SK-N-SH treated with all-trans-retinoic acid at 6 μM for 48 hours (cell line): ENCODE data around the gene NOP56.

Source experiments
- ESRRG ChIP-seq: fragments of 250-450 bp; sonication (Bioruptor Pico); IDR thresholded peaks from 2 replicates; pipeline ENCODE4 v1.6.1; 2021; ENCODE audit warnings: mild to moderate bottlenecking
- GLIS3 ChIP-seq: fragments of 250-450 bp; sonication (Bioruptor Pico); IDR thresholded peaks from 2 replicates; pipeline ENCODE4 v1.5.0; 2020; ENCODE audit warnings: mild to moderate bottlenecking, moderate library complexity
- OSR1 ChIP-seq: fragments of 250-450 bp; sonication (Bioruptor Pico); IDR thresholded peaks from 2 replicates; pipeline ENCODE4 v1.8.0; 2022; ENCODE audit warnings: moderate library complexity, mild to moderate bottlenecking, inconsistent platforms
- TOX ChIP-seq: fragments of 250-450 bp; sonication (Bioruptor Pico); IDR thresholded peaks from 2 replicates; pipeline ENCODE4 v1.8.0; 2021; ENCODE audit warnings: mild to moderate bottlenecking, moderate library complexity, borderline replicate concordance
- ZNF8 ChIP-seq: fragments of 450-650 bp; formaldehyde crosslinking; IDR thresholded peaks from 2 replicates; pipeline ENCODE4 v1.5.0; 2020; ENCODE audit warnings: mild to moderate bottlenecking, moderate library complexity
- TF ChIP-seq, protein P1 (sequence below): fragments of 250-450 bp; sonication (Bioruptor Pico); IDR thresholded peaks from 2 replicates; pipeline ENCODE4 v1.5.1; 2020; ENCODE audit warnings: low read depth, mild to moderate bottlenecking, moderate library complexity
- TF ChIP-seq, protein P2 (sequence below): fragments of 250-450 bp; sonication (Bioruptor Pico); IDR thresholded peaks from 2 replicates; pipeline ENCODE4 v1.5.0; 2020; ENCODE audit warnings: mild to moderate bottlenecking, moderate library complexity
- TF ChIP-seq, protein P3 (sequence below): fragments of 250-450 bp; sonication (Bioruptor Pico); IDR thresholded peaks from 2 replicates; pipeline ENCODE4 v1.8.0; 2020; ENCODE audit warnings: mild to moderate bottlenecking, moderate library complexity, borderline replicate concordance
- TF ChIP-seq, protein P4 (sequence below): fragments of 250-450 bp; sonication (Bioruptor Pico); IDR thresholded peaks from 2 replicates; pipeline ENCODE4 v1.8.0; 2021; ENCODE audit warnings: low read depth, mild to moderate bottlenecking, moderate library complexity, borderline replicate concordance

DNA sequence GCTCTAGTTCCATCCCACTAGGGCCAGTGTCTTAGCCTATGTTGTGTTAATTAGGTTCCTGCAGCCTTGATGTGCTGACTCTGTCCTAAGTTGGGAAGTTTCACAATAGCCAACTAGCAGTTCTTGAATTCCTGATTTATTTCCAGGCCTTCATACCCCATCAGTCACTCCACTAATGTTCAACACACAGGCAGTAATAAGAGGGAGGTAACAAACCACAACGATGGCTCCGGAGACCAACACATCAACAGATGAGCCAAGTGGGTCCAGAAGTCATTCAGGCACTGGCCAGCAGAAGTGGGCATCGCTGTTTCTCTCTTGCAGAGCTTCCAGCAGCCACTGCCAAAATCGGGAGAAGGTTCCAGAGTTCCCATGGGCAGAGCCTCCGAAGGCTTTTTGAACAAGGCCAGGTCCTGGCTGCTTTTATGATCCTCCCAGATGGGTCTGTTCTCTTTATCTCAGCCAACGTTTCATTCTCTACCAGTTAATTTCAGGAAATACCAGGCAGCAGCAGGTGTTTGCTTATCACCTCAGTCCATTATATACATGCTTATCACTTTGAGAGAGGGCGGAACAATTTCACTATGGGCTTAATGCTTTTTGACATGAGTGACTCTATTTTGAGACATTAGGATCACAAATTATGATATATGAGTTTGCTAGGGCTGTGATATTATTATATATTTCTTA is 48.5 kb upstream of the NOP56 start:
- no peak for TF ChIP-seq OSR1 (CRISPR knock-in tag)
- TF ChIP-seq, protein P1, sequence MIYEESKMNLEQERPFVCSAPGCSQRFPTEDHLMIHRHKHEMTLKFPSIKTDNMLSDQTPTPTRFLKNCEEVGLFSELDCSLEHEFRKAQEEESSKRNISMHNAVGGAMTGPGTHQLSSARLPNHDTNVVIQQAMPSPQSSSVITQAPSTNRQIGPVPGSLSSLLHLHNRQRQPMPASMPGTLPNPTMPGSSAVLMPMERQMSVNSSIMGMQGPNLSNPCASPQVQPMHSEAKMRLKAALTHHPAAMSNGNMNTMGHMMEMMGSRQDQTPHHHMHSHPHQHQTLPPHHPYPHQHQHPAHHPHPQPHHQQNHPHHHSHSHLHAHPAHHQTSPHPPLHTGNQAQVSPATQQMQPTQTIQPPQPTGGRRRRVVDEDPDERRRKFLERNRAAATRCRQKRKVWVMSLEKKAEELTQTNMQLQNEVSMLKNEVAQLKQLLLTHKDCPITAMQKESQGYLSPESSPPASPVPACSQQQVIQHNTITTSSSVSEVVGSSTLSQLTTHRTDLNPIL (CRISPR knock-in tag): no peak
- TF ChIP-seq, protein P2, sequence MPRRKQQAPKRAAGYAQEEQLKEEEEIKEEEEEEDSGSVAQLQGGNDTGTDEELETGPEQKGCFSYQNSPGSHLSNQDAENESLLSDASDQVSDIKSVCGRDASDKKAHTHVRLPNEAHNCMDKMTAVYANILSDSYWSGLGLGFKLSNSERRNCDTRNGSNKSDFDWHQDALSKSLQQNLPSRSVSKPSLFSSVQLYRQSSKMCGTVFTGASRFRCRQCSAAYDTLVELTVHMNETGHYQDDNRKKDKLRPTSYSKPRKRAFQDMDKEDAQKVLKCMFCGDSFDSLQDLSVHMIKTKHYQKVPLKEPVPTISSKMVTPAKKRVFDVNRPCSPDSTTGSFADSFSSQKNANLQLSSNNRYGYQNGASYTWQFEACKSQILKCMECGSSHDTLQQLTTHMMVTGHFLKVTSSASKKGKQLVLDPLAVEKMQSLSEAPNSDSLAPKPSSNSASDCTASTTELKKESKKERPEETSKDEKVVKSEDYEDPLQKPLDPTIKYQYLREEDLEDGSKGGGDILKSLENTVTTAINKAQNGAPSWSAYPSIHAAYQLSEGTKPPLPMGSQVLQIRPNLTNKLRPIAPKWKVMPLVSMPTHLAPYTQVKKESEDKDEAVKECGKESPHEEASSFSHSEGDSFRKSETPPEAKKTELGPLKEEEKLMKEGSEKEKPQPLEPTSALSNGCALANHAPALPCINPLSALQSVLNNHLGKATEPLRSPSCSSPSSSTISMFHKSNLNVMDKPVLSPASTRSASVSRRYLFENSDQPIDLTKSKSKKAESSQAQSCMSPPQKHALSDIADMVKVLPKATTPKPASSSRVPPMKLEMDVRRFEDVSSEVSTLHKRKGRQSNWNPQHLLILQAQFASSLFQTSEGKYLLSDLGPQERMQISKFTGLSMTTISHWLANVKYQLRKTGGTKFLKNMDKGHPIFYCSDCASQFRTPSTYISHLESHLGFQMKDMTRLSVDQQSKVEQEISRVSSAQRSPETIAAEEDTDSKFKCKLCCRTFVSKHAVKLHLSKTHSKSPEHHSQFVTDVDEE (CRISPR knock-in tag): peak; percentile 79
- no peak for TF ChIP-seq ZNF8 (CRISPR knock-in tag)
- no peak for TF ChIP-seq GLIS3 (CRISPR knock-in tag)
- TF ChIP-seq TOX (CRISPR knock-in tag): no peak
- TF ChIP-seq, protein P3, sequence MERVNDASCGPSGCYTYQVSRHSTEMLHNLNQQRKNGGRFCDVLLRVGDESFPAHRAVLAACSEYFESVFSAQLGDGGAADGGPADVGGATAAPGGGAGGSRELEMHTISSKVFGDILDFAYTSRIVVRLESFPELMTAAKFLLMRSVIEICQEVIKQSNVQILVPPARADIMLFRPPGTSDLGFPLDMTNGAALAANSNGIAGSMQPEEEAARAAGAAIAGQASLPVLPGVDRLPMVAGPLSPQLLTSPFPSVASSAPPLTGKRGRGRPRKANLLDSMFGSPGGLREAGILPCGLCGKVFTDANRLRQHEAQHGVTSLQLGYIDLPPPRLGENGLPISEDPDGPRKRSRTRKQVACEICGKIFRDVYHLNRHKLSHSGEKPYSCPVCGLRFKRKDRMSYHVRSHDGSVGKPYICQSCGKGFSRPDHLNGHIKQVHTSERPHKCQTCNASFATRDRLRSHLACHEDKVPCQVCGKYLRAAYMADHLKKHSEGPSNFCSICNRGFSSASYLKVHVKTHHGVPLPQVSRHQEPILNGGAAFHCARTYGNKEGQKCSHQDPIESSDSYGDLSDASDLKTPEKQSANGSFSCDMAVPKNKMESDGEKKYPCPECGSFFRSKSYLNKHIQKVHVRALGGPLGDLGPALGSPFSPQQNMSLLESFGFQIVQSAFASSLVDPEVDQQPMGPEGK (CRISPR knock-in tag): no peak
- TF ChIP-seq ESRRG: no peak
- TF ChIP-seq, protein P4, sequence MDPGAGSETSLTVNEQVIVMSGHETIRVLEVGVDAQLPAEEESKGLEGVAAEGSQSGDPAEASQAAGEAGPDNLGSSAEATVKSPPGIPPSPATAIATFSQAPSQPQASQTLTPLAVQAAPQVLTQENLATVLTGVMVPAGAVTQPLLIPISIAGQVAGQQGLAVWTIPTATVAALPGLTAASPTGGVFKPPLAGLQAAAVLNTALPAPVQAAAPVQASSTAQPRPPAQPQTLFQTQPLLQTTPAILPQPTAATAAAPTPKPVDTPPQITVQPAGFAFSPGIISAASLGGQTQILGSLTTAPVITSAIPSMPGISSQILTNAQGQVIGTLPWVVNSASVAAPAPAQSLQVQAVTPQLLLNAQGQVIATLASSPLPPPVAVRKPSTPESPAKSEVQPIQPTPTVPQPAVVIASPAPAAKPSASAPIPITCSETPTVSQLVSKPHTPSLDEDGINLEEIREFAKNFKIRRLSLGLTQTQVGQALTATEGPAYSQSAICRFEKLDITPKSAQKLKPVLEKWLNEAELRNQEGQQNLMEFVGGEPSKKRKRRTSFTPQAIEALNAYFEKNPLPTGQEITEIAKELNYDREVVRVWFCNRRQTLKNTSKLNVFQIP (CRISPR knock-in tag): no peak
